ENCODE results near the gene GP9. TPM values are rescaled to one million over a fixed set of nuclear protein-coding genes. Genes with fewer than 3 reads are reported as not detected.
"Not testable (repeated sequence)": the region's sequence is repeated elsewhere in the genome, so short reads cannot be mapped to it uniquely, and the experiment has no call there.

The GP9 gene
- total RNA-seq, 1 experiment from 2014 or later: not detected

- POLR2A ChIA-PET (ENCODE audit: unreplicated experiment): interaction anchor here (0.5 to 1.1 kb wide), 5 partner anchors 15 to 97 kb away, joined by 3 to 20 read pairs (median 9); partner anchors contain the start of gene CFAP92
- TF ChIP-seq CTCF (conservative IDR thresholded peaks at IDR 0.05) (no peak), EZH2 (IDR thresholded peaks at IDR 0.05; ENCODE audit: low read depth) (no peak)
Observed at GRCh38 chr3:129068291-129068886, 7.8 kb downstream of the GP9 start.

DNA sequence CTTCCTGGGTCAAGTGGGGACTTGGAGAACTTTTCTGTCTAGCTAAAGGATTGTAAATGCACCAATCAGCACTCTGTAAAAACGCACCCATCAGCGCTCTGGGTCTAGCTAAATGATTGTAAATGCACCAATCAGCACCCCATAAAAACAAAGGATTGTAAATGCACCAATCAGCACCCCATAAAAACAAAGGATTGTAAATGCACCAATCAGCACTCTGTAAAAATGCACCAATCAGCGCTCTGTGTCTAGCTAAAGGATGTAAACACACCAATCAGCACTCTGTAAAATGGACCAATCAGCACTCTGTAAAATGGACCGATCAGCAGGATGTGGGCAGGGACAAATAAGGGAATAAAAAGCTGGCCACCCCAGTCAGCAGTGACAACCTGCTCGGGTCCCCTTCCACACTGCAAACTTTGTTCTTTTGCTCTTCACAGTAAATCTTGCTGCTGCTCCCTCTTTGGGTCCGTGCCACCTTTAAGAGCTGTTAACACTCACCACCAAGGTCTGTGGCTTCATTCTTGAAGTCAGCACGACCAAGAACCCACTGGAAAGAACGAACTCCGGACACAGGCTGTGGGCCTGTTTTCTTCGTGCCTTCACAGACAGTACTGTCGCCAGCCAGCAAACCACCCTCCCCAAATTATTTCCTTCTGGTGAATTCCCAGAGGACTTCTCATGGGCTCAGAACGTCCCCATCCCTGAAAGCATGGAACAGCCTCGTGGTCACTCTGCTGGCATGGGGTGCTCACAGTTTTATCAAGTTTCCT, 8.9 kb downstream of the GP9 start:
- H3K9me2 ChIP-seq (ENCODE audit: insufficient read depth); H3K36me3 ChIP-seq (ENCODE audit: low read depth); H3K27me3 ChIP-seq (ENCODE audit: insufficient read depth, low read depth); H3K9me3 ChIP-seq (ENCODE audit: insufficient read depth, low read depth); H3K4me1 ChIP-seq (replicated peaks; ENCODE audit: insufficient read depth); H3K27ac ChIP-seq; POLR2A ChIA-PET (ENCODE audit: unreplicated experiment); H3K4me3 ChIP-seq; H2AFZ ChIP-seq; H3K79me2 ChIP-seq (ENCODE audit: low read depth); H4K20me1 ChIP-seq (ENCODE audit: insufficient read depth); BruUV-seq (replicated peaks); H3K4me2 ChIP-seq; intact Hi-C loops (cut with micrococcal nuclease; ENCODE audit: unreplicated experiment); DNase-seq; H3F3A ChIP-seq (ENCODE audit: insufficient read depth, low read depth): not testable (repeated sequence)
- CTCF ChIA-PET: interaction anchor here (1.1 kb wide), 1 partner anchor 16 kb away, joined by 7 read pairs; no protein-coding TSS in a partner anchor

More at GRCh38 chr3:129068291-129068886, 7.8 kb downstream of the GP9 start:
- Histone ChIP-seq H3K27ac (no peak overlapping the region), H3K9me2 (ENCODE audit: insufficient read depth) (no peaks in the 10 kb centered on the region), H4K20me1 (ENCODE audit: insufficient read depth) (no peaks in the 10 kb centered on the region), H3K36me3 (ENCODE audit: low read depth) (no peaks in the 10 kb centered on the region), H3F3A (ENCODE audit: insufficient read depth, low read depth) (no peaks in the 10 kb centered on the region), H3K4me3 (no peak overlapping the region), H3K4me1 (replicated peaks; ENCODE audit: insufficient read depth) (no peaks in the 10 kb centered on the region), H3K4me2 (no peak overlapping the region), H3K9me3 (ENCODE audit: insufficient read depth, low read depth) (no peaks in the 10 kb centered on the region), H3K79me2 (ENCODE audit: low read depth) (no peaks in the 10 kb centered on the region), H2AFZ (no peak overlapping the region), H3K27me3 (ENCODE audit: insufficient read depth, low read depth) (peaks cover 3% of the 10 kb centered on the region; the same call in 1 of the 2 replicates)
- intact Hi-C loops (cut with micrococcal nuclease; ENCODE audit: unreplicated experiment): no loop called here
- DNase-seq: no peak
- CTCF ChIA-PET: interaction anchor here (0.6 to 1.1 kb wide), 2 partner anchors 15 to 16 kb away, joined by 3 to 7 read pairs; no protein-coding TSS in a partner anchor
- no TSS peak for BruUV-seq (replicated peaks)

DNA sequence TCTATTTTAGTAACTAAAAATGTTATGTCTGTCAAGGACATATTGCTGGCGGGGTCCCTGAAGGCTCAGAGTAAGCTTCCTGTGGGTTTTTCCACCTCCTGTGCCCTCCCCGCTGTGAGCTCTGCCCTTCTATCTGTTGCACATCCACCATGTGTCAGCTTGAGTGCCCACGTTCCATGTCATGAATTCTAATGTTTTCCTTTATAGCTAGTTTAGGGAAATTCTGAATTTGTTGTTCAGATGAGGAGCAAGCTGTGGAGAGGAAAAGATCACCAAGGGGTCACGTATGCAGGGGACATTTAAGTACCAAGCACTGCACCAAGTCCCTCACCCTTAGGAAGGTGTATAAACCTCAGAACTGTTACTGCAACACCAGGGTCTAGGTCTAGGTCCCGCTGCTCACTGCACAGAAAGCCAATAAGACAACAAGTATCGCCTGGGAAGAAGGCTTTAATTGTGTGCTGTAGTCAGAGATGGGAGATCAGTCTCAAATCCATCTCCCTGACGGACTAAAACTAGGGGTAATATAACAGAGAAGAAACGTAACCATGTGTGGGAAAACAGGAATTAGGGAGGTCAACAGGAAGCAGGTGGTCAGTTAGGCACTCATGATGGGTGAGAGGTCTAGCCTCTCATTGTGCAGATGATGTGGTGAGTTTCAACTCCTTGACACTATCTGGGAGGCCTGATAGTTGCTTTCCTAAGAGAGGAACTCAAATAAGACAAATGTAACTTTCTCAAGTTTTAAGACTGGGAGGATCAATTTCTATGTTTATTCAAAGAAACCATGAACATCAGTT, 9.7 kb downstream of the GP9 start:
- no peak overlapping the region for H3K27ac ChIP-seq
- no peak overlapping the region for H3K4me2 ChIP-seq
- DNase-seq: no peak
- H3K79me2 ChIP-seq (ENCODE audit: low read depth): no peaks in the 10 kb centered on the region
- peaks cover 3% of the 10 kb centered on the region; the same call in 1 of the 2 replicates for H3K27me3 ChIP-seq (ENCODE audit: insufficient read depth, low read depth)
- H3K9me3 ChIP-seq (ENCODE audit: insufficient read depth, low read depth): no peaks in the 10 kb centered on the region
- ChIA-PET CTCF (no interaction called here), POLR2A (ENCODE audit: unreplicated experiment) (no interaction called here)
- no peaks in the 10 kb centered on the region for H3F3A ChIP-seq (ENCODE audit: insufficient read depth, low read depth)
- H3K36me3 ChIP-seq (ENCODE audit: low read depth): no peaks in the 10 kb centered on the region
- no peaks in the 10 kb centered on the region for H4K20me1 ChIP-seq (ENCODE audit: insufficient read depth)
- no peaks in the 10 kb centered on the region for H3K4me1 ChIP-seq (replicated peaks; ENCODE audit: insufficient read depth)
- TF ChIP-seq CTCF (conservative IDR thresholded peaks at IDR 0.05): no peak
- TF ChIP-seq EZH2 (IDR thresholded peaks at IDR 0.05; ENCODE audit: low read depth): no peak
- BruUV-seq (replicated peaks): no TSS peak
- H2AFZ ChIP-seq: no peak overlapping the region
- intact Hi-C loops (cut with micrococcal nuclease; ENCODE audit: unreplicated experiment): no loop called here
- H3K4me3 ChIP-seq: no peak overlapping the region
- H3K9me2 ChIP-seq (ENCODE audit: insufficient read depth): no peaks in the 10 kb centered on the region
